Ishikawa (cell line): ENCODE data around the gene ZMIZ1.

ENCODE experiments used
- CEBPB ChIP-seq: IDR thresholded peaks from 2 replicates; pipeline ENCODE4 v1.6.1; 2012
- CREB1 ChIP-seq: IDR thresholded peaks from 2 replicates; pipeline ENCODE4 v1.6.1; 2012; ENCODE audit warnings: low read depth
- EGR1 ChIP-seq: IDR thresholded peaks from 2 replicates; pipeline ENCODE4 v1.6.1; 2012
- EP300 ChIP-seq: IDR thresholded peaks from 2 replicates; pipeline ENCODE4 v1.6.1; 2012; ENCODE audit warnings: borderline replicate concordance
- FOXM1 ChIP-seq: IDR thresholded peaks from 2 replicates; pipeline ENCODE4 v1.6.1; 2012; ENCODE audit warnings: low read depth, borderline replicate concordance
- MAX ChIP-seq: IDR thresholded peaks from 2 replicates; pipeline ENCODE4 v1.6.1; 2012
- NFIC ChIP-seq: IDR thresholded peaks from 2 replicates; pipeline ENCODE4 v1.6.1; 2012
- RAD21 ChIP-seq: IDR thresholded peaks from 2 replicates; pipeline ENCODE4 v1.6.1; 2012; ENCODE audit warnings: low read depth
- TAF1 ChIP-seq: IDR thresholded peaks from 2 replicates; pipeline ENCODE4 v1.6.1; 2012; ENCODE audit warnings: low read depth, mild to moderate bottlenecking
- TCF12 ChIP-seq: IDR thresholded peaks from 2 replicates; pipeline ENCODE4 v1.6.1; 2012; ENCODE audit warnings: low read depth
- TEAD4 ChIP-seq: IDR thresholded peaks from 2 replicates; pipeline ENCODE4 v1.6.1; 2012
- USF1 ChIP-seq: IDR thresholded peaks from 2 replicates; pipeline ENCODE4 v1.6.1; 2012
- YY1 ChIP-seq: IDR thresholded peaks from 2 replicates; pipeline ENCODE4 v1.6.1; 2012; ENCODE audit warnings: low read depth
- ZBTB7A ChIP-seq: IDR thresholded peaks from 2 replicates; pipeline ENCODE4 v1.6.1; 2012; ENCODE audit warnings: low read depth
- TF ChIP-seq, protein P1 (sequence below): IDR thresholded peaks from 2 replicates; pipeline ENCODE4 v1.6.1; 2012; ENCODE audit warnings: low read depth, mild to moderate bottlenecking

Gene ZMIZ1

GRCh38 chr10:79044036-79044632 lies 24.6 kb upstream of the ZMIZ1 start:
- TF ChIP-seq TEAD4: no peak
- no peak for TF ChIP-seq TAF1
- TF ChIP-seq, protein P1, sequence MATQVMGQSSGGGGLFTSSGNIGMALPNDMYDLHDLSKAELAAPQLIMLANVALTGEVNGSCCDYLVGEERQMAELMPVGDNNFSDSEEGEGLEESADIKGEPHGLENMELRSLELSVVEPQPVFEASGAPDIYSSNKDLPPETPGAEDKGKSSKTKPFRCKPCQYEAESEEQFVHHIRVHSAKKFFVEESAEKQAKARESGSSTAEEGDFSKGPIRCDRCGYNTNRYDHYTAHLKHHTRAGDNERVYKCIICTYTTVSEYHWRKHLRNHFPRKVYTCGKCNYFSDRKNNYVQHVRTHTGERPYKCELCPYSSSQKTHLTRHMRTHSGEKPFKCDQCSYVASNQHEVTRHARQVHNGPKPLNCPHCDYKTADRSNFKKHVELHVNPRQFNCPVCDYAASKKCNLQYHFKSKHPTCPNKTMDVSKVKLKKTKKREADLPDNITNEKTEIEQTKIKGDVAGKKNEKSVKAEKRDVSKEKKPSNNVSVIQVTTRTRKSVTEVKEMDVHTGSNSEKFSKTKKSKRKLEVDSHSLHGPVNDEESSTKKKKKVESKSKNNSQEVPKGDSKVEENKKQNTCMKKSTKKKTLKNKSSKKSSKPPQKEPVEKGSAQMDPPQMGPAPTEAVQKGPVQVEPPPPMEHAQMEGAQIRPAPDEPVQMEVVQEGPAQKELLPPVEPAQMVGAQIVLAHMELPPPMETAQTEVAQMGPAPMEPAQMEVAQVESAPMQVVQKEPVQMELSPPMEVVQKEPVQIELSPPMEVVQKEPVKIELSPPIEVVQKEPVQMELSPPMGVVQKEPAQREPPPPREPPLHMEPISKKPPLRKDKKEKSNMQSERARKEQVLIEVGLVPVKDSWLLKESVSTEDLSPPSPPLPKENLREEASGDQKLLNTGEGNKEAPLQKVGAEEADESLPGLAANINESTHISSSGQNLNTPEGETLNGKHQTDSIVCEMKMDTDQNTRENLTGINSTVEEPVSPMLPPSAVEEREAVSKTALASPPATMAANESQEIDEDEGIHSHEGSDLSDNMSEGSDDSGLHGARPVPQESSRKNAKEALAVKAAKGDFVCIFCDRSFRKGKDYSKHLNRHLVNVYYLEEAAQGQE: no peak
- no peak for TF ChIP-seq EP300
- TF ChIP-seq EGR1: no peak
- no peak for TF ChIP-seq YY1
- no peak for TF ChIP-seq TCF12
- no peak for TF ChIP-seq FOXM1
- no peak for TF ChIP-seq NFIC
- TF ChIP-seq CEBPB: no peak
- TF ChIP-seq ZBTB7A: no peak
- no peak for TF ChIP-seq MAX

DNA sequence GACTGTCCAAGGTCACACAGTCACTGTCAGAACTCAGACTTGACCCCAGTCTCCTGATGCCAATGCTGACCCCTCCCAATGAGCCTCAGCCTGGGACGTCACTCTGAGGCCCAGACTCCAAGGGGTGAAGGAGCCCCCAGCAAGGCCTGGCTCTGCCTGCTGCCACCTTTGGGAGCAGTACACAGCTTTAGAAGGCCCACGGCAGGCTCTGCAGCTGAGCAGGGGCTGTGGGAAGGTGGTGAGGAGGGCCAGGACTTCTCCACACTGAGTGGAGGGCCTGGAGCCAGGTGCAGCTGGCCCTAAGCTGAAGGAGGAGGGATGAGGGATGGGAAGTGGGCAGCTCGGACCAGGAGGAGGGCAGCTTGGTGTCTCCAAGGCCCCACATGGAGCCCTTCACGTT lies 23.9 kb upstream of the ZMIZ1 start:
- TF ChIP-seq CREB1 (no peak), CEBPB (no peak)

DNA sequence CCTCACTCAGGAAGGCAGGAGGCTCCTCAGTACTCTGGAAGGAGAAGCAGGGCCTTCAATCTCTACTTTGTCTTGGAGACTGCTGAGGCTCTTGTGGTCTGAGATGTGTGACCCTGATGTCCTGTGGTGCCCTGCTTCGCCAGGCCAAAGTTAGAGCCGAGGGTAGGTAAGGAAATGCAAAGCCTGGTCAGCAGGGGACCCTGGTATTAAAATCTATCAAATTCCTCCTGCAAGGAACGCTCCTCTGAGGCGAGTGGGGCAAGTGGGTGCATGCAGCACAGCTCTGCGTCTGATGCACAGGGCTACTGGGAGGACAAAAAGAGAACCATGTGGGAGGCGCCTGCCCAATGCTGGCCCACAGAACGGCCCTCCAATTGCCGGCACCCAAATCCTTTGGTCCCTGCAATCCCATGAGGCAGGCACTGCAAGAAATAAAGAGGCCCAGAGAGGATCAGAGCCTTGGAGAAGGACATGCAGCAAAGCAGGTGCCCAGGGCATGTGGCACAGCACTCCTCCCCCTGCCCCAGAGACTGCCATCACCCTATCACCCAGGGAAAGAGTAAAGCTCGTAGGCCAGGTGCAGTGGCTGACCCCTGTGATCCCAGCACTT lies 23.1 kb upstream of the ZMIZ1 start:
- TF ChIP-seq CREB1: no peak
- TF ChIP-seq RAD21: no peak
- TF ChIP-seq FOXM1: no peak
- no peak for TF ChIP-seq MAX
- TF ChIP-seq EGR1: no peak
- TF ChIP-seq, protein P1: no peak
- no peak for TF ChIP-seq USF1
- TF ChIP-seq TEAD4: no peak
- no peak for TF ChIP-seq ZBTB7A
- no peak for TF ChIP-seq TAF1
- TF ChIP-seq YY1: no peak
- TF ChIP-seq EP300: no peak
- no peak for TF ChIP-seq NFIC
- no peak for TF ChIP-seq CEBPB
- TF ChIP-seq TCF12: no peak

- TF ChIP-seq MAX (no peak), EP300 (no peak), FOXM1 (no peak), EGR1 (no peak), ZBTB7A (no peak), TCF12 (no peak), USF1 (no peak), CREB1 (no peak), TEAD4 (no peak), YY1 (no peak), CEBPB (no peak), TAF1 (no peak), RAD21 (no peak)
- TF ChIP-seq, protein P1: no peak
These were observed 22.4 kb upstream of the ZMIZ1 start for GRCh38 chr10:79046326-79046725.
